HK-2 (cell line): Measurements from ENCODE around the gene APLF.
"Not testable (repeated sequence)": the region's sequence is repeated elsewhere in the genome, so short reads cannot be mapped to it uniquely, and the experiment has no call there.

ENCODE experiments used
- DNase-seq: peaks from one replicate; pipeline ENCODE4 v3.0.0-alpha.2; 2018; ENCODE audit not compliant: unreplicated experiment

APLF gene

GRCh38 chr2:68579689-68580088, 112.3 kb downstream of the APLF start:
- DNase-seq = no peak

- DNase-seq = no peak
Observed at GRCh38 chr2:68588589-68588988, 121.2 kb downstream of the APLF start.

GRCh38 chr2:68589963-68590362, 122.6 kb downstream of the APLF start:
- no peak for DNase-seq

- no peak for DNase-seq
Observed at GRCh38 chr2:68590702-68591101, 123.3 kb downstream of the APLF start.

GRCh38 chr2:68591225-68591624, 123.8 kb downstream of the APLF start:
- DNase-seq = no peak

GRCh38 chr2:68594041-68594440, 126.7 kb downstream of the APLF start:
- no peak for DNase-seq

GRCh38 chr2:68594674-68595492, 127.5 kb downstream of the APLF start:
- DNase-seq = peak; percentile 16

- not testable (repeated sequence) for DNase-seq
Observed at GRCh38 chr2:68595493-68595785, 128.1 kb downstream of the APLF start.

- not testable (repeated sequence) for DNase-seq
Observed at GRCh38 chr2:68600495-68600894, 133.1 kb downstream of the APLF start.

GRCh38 chr2:68603059-68603458, 135.7 kb downstream of the APLF start:
- DNase-seq = no peak

GRCh38 chr2:68604077-68604476, 136.7 kb downstream of the APLF start:
- DNase-seq = no peak

- no peak for DNase-seq
Observed at GRCh38 chr2:68605939-68606338, 138.6 kb downstream of the APLF start.

GRCh38 chr2:68606759-68607158, 139.4 kb downstream of the APLF start:
- no peak for DNase-seq

- no peak for DNase-seq
Observed at GRCh38 chr2:68607837-68608236, 140.5 kb downstream of the APLF start.

GRCh38 chr2:68612765-68613519, 145.6 kb downstream of the APLF start:
- no peak for DNase-seq

GRCh38 chr2:68620772-68621171, 153.4 kb downstream of the APLF start:
- DNase-seq = no peak

- no peak for DNase-seq
Observed at GRCh38 chr2:68623820-68624219, 156.4 kb downstream of the APLF start.

- no peak for DNase-seq
Observed at GRCh38 chr2:68627615-68628014, 160.2 kb downstream of the APLF start.
